ENCODE measurements around the gene VEZT.
"Not testable (repeated sequence)": the region's sequence is repeated elsewhere in the genome, so short reads cannot be mapped to it uniquely, and the experiment has no call there.

- not testable (repeated sequence) for TF ChIP-seq POLR2A, EP300, CTCF (IDR thresholded peaks at IDR 0.05)
These were observed 97.1 kb downstream of the VEZT start for GRCh38 chr12:95314756-95315155.

Data from gastroesophageal sphincter (tissue), 3 donors.